Stomach (tissue), 9 donors: ENCODE data around the gene DLEC1. TPM values are rescaled to one million over a fixed set of nuclear protein-coding genes. Genes with fewer than 3 reads are reported as not detected.

ENCODE experiments used
- DNase-seq, 2 donors: peaks; one replicate each; pipeline versions ENCODE4 v3.0.0 to v3.0.0-alpha.2; 2013 to 2019
- H3K27ac ChIP-seq, 5 donors: fragments of 200-600 bp in 4 of 5; sonication (generic) in 4 of 5; one replicate each; pipeline ENCODE4 v1.5.1; 2013 to 2019; ENCODE audit warnings: mild to moderate bottlenecking in 1 of 5, moderate library complexity in 1 of 5
- H3K27me3 ChIP-seq, 3 donors: fragments of 200-600 bp; sonication (generic); one replicate each; pipeline ENCODE4 v1.5.1; 2017 to 2019; ENCODE audit warnings: mixed run types in 1 of 3
- H3K36me3 ChIP-seq, 4 donors: fragments of 200-600 bp; sonication (generic); 1 replicate in 3 of 4; 2 replicates in 1 of 4; pipeline ENCODE4 v1.5.1; 2016 to 2019
- H3K4me1 ChIP-seq, 4 donors: fragments of 200-600 bp; sonication (generic); one replicate each; pipeline ENCODE4 v1.5.1; 2016 to 2019
- H3K4me3 ChIP-seq, 4 donors: fragments of 200-600 bp; sonication (generic) in 3 of 4; one replicate each; pipeline ENCODE4 v1.5.1; 2016 to 2019; ENCODE audit warnings: mild to moderate bottlenecking in 1 of 4
- H3K9me3 ChIP-seq, 4 donors: fragments of 200-600 bp; sonication (generic); one replicate each; pipeline ENCODE4 v1.5.1; 2016 to 2019
- EP300 ChIP-seq: sonication (generic); formaldehyde crosslinking; IDR thresholded peaks from one replicate; pipeline ENCODE4 v1.6.1; 2017; ENCODE audit warnings: antibody characterized with exemption
- POLR2A ChIP-seq, 4 donors: fragments of 450-650 bp; IDR thresholded peaks; one replicate each; pipeline ENCODE4 v1.6.1; 2016; ENCODE audit warnings: antibody characterized with exemption in 4 of 4, control low read depth in 2 of 4, mild to moderate bottlenecking in 1 of 4, moderate library complexity in 1 of 4
- POLR2AphosphoS5 ChIP-seq, 3 donors: sonication (generic); formaldehyde crosslinking; IDR thresholded peaks; one replicate each; pipeline ENCODE4 v1.6.1; 2016; ENCODE audit warnings: antibody characterized with exemption in 3 of 3
- WGBS, 5 donors: extraction: QIAGEN DNeasy Blood & Tissue Kit in 3 of 5; methylation state at CpG; one replicate each; pipeline versions ENCODE4 v1.1.5 to v1.1.7; 2013 to 2018; 5-methylcytosine and 5-hydroxymethylcytosine counted together
- intact Hi-C: fragments of 100-400 bp; cut with DNase I; formaldehyde crosslinking; loops from one replicate; pipeline ENCODE4 v1.15.1; 2023; ENCODE audit warnings: low total_unique reads
- polyA plus RNA-seq, 3 donors: library from polyadenylated mRNA; stranded (reverse); fragments of 200-250 nt; gene quantifications; one replicate each; pipeline ENCODE4 v1.2.3, GENCODE V29; 2013
- total RNA-seq, 5 donors: library from RNA; depleted of rRNA; stranded (reverse); fragments of >200 nt; gene quantifications; one replicate each; pipeline versions ENCODE4 v1.1.0 to v1.2.3, GENCODE V29; 2014 to 2016
- TF ChIP-seq, protein P1 (sequence below), 7 experiments: fragments of 450-650 bp in 4 of 7; fragments of 200-600 bp in 3 of 7; sonication (generic) in 3 of 7; IDR thresholded peaks; one replicate each; pipeline ENCODE4 v1.5.1; 2016 to 2019; ENCODE audit warnings: antibody characterized with exemption in 7 of 7, control low read depth in 2 of 7, mild to moderate bottlenecking in 1 of 7
- donor health status: healthy with polysubstance abuse.
- donor health status: Bipolar disorder and iron deficiency.
- donor health status: healthy.

DLEC1 gene
- total and polyA plus RNA-seq, 8 donors, result 0.12 to 1.5 (median 0.31) TPM; not detected in 3

DNA sequence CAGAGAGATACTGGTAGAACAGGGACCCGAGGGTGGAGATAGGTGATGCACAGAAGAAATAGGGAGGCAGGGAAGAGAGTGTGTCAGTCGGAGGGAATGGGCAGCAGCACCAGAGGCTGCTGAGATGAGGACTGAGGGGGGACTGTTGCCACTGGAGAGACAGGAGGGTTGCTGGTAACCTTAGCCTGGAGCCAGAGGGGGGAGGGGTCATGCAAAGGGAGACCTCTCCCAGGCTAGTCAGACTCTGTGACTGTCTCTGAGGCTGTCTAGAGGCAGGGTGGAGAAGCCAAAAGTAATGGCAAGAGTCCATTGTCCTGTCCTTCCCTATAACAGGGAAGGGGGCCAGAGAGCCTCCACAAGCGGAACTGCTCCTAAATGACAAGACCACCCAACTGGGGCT lies 2.1 kb upstream of the DLEC1 start:
- no peak for DNase-seq
- TF ChIP-seq, protein P1, sequence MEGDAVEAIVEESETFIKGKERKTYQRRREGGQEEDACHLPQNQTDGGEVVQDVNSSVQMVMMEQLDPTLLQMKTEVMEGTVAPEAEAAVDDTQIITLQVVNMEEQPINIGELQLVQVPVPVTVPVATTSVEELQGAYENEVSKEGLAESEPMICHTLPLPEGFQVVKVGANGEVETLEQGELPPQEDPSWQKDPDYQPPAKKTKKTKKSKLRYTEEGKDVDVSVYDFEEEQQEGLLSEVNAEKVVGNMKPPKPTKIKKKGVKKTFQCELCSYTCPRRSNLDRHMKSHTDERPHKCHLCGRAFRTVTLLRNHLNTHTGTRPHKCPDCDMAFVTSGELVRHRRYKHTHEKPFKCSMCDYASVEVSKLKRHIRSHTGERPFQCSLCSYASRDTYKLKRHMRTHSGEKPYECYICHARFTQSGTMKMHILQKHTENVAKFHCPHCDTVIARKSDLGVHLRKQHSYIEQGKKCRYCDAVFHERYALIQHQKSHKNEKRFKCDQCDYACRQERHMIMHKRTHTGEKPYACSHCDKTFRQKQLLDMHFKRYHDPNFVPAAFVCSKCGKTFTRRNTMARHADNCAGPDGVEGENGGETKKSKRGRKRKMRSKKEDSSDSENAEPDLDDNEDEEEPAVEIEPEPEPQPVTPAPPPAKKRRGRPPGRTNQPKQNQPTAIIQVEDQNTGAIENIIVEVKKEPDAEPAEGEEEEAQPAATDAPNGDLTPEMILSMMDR (IDR thresholded peaks at IDR 0.05), result no peak
- no peak for TF ChIP-seq POLR2AphosphoS5 (IDR thresholded peaks at IDR 0.05)
- no peak for TF ChIP-seq POLR2A (IDR thresholded peaks at IDR 0.05)
- TF ChIP-seq EP300, result no peak
- Histone ChIP-seq H3K27ac (no peak overlapping the region), H3K4me1 (peaks cover 6 to 20% (median 16%) of the 10 kb centered on the region in 4 donors), H3K27me3 (no peaks in the 10 kb centered on the region), H3K4me3 (no peak overlapping the region), H3K36me3 (no peaks in the 10 kb centered on the region), H3K9me3 (no peaks in the 10 kb centered on the region)
- WGBS, 5 donors, result 78 to 95% (median 80%) methylated on average over 3 of the region's 3 CpGs
- intact Hi-C loops, result loop anchor here (10.0 kb wide), 1 partner anchor 108 kb away; no protein-coding TSS in a partner anchor

DNA sequence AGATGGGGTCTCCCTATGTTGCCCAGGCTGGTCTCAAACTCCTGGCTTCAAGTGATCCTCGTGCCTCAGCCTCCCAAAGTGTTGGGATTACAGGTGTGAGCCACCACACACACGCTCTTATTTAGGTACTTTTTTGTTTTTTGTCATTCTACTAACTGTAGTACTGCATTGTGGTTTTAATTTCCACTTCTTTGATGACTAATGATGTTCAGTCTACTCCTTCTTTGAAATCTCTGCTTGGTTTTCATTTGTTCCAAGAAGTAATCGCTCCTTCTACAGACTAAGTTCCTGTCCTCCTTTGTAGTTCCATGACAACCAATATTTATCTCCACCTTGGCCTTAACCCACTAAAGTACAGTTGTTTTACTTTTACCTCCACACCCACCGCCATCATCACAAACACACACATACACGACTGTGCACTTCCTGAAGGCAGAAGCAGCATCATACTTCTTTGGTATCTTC lies 529 bp upstream of the DLEC1 start:
- H3K4me3 ChIP-seq, result no peak overlapping the region
- WGBS, 5 donors, result 71 to 83% (median 77%) methylated on average over 5 of the region's 5 CpGs
- TF ChIP-seq, protein P1 (IDR thresholded peaks at IDR 0.05), result no peak
- TF ChIP-seq EP300, result no peak
- no peak for TF ChIP-seq POLR2AphosphoS5 (IDR thresholded peaks at IDR 0.05)
- TF ChIP-seq POLR2A (IDR thresholded peaks at IDR 0.05), result no peak
- no peaks in the 10 kb centered on the region for H3K27me3 ChIP-seq
- peak in 1 of 2 donors; percentile 26 for DNase-seq
- peak overlapping the region in 2 of 5 donors; percentile 31 to 44 for H3K27ac ChIP-seq
- H3K36me3 ChIP-seq, result no peaks in the 10 kb centered on the region
- H3K9me3 ChIP-seq, result no peaks in the 10 kb centered on the region
- intact Hi-C loops, result loop anchor here (10.0 kb wide), 1 partner anchor 106 kb away; no protein-coding TSS in a partner anchor
- peaks cover 6 to 18% (median 16%) of the 10 kb centered on the region in 4 donors for H3K4me1 ChIP-seq

- TF ChIP-seq POLR2A (IDR thresholded peaks at IDR 0.05), result no peak
- TF ChIP-seq, protein P1 (IDR thresholded peaks at IDR 0.05), result peak in 3 of 7 experiments; percentile 16 to 48 (median 21)
- no peak for TF ChIP-seq EP300
- TF ChIP-seq POLR2AphosphoS5 (IDR thresholded peaks at IDR 0.05), result peak in 1 of 3 donors; percentile 3
- Histone ChIP-seq H3K4me1 (peaks cover 6 to 18% (median 16%) of the 10 kb centered on the region in 4 donors), H3K27ac (peak overlapping the region in 2 of 5 donors; percentile 20 to 44), H3K9me3 (no peaks in the 10 kb centered on the region), H3K4me3 (peak overlapping the region; percentile 44 to 62 (median 54)), H3K36me3 (no peaks in the 10 kb centered on the region), H3K27me3 (no peaks in the 10 kb centered on the region)
- WGBS, 5 donors, result 11 to 23% (median 12%) methylated on average over 11 of the region's 11 CpGs
- intact Hi-C loops, result loop anchor here (10.0 kb wide), 1 partner anchor 105 kb away; no protein-coding TSS in a partner anchor
- peak; percentile 71 to 83 for DNase-seq
These were observed 872 bp downstream of the DLEC1 start for GRCh38 chr3:38039899-38040261.

- TF ChIP-seq, protein P1 (IDR thresholded peaks at IDR 0.05), result no peak
- no peak for TF ChIP-seq POLR2A (IDR thresholded peaks at IDR 0.05)
- DNase-seq, result no peak
- H3K4me1 ChIP-seq, result peaks cover 6 to 18% (median 16%) of the 10 kb centered on the region in 4 donors
- H3K27ac ChIP-seq, result no peak overlapping the region
- peak overlapping the region in 1 of 4 donors; percentile 62 for H3K4me3 ChIP-seq
- H3K9me3 ChIP-seq, result no peaks in the 10 kb centered on the region
- H3K36me3 ChIP-seq, result no peaks in the 10 kb centered on the region
- 78 to 90% (median 87%) methylated on average over 5 of the region's 5 CpGs for WGBS, 5 donors
- H3K27me3 ChIP-seq, result no peaks in the 10 kb centered on the region
- intact Hi-C loops, result no loop called here
These were observed 1.4 kb downstream of the DLEC1 start for GRCh38 chr3:38040401-38040800.
